MCF 10A (cell line): ENCODE measurements around the gene ZBTB44. TPM values are rescaled to one million over a fixed set of nuclear protein-coding genes. Genes with fewer than 3 reads are reported as not detected.

Experiments
- BruUV-seq: library from RNA; stranded (reverse); fragments of 400-500 nt; replicated peaks from 2 replicates; lab custom pipeline; 2021; lab: Mats Ljungman, UMichigan
- CTCF ChIA-PET: fragments of 300-600 bp; sonication (Branson Sonifier 250); formaldehyde crosslinking; extraction: SDS; loops from one replicate; lab custom pipeline; 2021; ENCODE audit warnings: antibody characterized with exemption, inconsistent platforms; lab: Yijun Ruan, JAX
- POLR2A ChIA-PET: fragments of 300-600, 350-650 bp; sonication (Branson Sonifier 250); formaldehyde crosslinking; extraction: SDS; loops from one replicate; lab custom pipeline; 2020; ENCODE audit warnings: antibody characterized with exemption, inconsistent platforms; lab: Yijun Ruan, JAX
- DNase-seq: peaks from one replicate; pipeline ENCODE4 v3.0.0-alpha.2; 2018; ENCODE audit not compliant: unreplicated experiment
- H3K27ac Mint-ChIP-seq: one replicate; pipeline ENCODE4 v1.8.0; 2022; ENCODE audit warnings: mild to moderate bottlenecking, low read depth, mixed read lengths; ENCODE audit not compliant: unreplicated experiment
- H3K27me3 Mint-ChIP-seq: one replicate; pipeline ENCODE4 v1.8.0; 2022; ENCODE audit warnings: mixed read lengths; ENCODE audit not compliant: insufficient read depth, unreplicated experiment
- H3K36me3 Mint-ChIP-seq: one replicate; pipeline ENCODE4 v1.8.0; 2022; ENCODE audit warnings: mild to moderate bottlenecking, moderate library complexity, mixed read lengths; ENCODE audit not compliant: insufficient read depth, unreplicated experiment
- H3K4me1 Mint-ChIP-seq: one replicate; pipeline ENCODE4 v1.8.0; 2022; ENCODE audit warnings: mixed read lengths; ENCODE audit not compliant: insufficient read depth, unreplicated experiment
- H3K4me3 Mint-ChIP-seq: one replicate; pipeline ENCODE4 v1.8.0; 2022; ENCODE audit warnings: mild to moderate bottlenecking, moderate library complexity, mixed read lengths; ENCODE audit not compliant: unreplicated experiment
- H3K9me3 Mint-ChIP-seq: one replicate; pipeline ENCODE4 v1.8.0; 2022; ENCODE audit warnings: mixed read lengths; ENCODE audit not compliant: unreplicated experiment
- CTCF ChIP-seq: fragments of 200-600 bp; IDR thresholded peaks from one replicate; pipeline ENCODE4 v1.8.0; 2022; ENCODE audit warnings: antibody characterized with exemption, mild to moderate bottlenecking; ENCODE audit not compliant: unreplicated experiment
- intact Hi-C: fragments of 100-400 bp; cut with micrococcal nuclease; formaldehyde crosslinking; loops from 2 replicates; pipeline ENCODE4 v1.14.1; 2022
- total RNA-seq: library from RNA; stranded (reverse); gene quantifications from 2 replicates; pipeline ENCODE4 v1.2.3, GENCODE V29; 2022

Gene ZBTB44
- total RNA-seq, 1 experiment from 2014 or later = 28.5 TPM

- peaks cover 13% of the 10 kb centered on the region for H3K36me3 Mint-ChIP-seq
- CTCF ChIA-PET = interaction anchor here (1.5 kb wide), 1 partner anchor 671 kb away, joined by 3 read pairs; no protein-coding TSS in a partner anchor
- intact Hi-C loops = no loop called here
Observed at GRCh38 chr11:130191896-130192295, 122.8 kb downstream of the ZBTB44 start.

GRCh38 chr11:130190371-130190881 is 124.3 kb downstream of the ZBTB44 start:
- Mint-ChIP-seq H3K36me3 (peaks cover 10% of the 10 kb centered on the region), H3K9me3 (no peaks in the 10 kb centered on the region), H3K4me1 (no peaks in the 10 kb centered on the region), H3K4me3 (no peak overlapping the region), H3K27me3 (no peaks in the 10 kb centered on the region), H3K27ac (no peak overlapping the region)
- CTCF ChIA-PET = interaction anchor here (0.6 to 1.3 kb wide), 2 partner anchors 22 to 635 kb away, joined by 3 to 7 read pairs; no protein-coding TSS in a partner anchor
- DNase-seq = no peak
- POLR2A ChIA-PET = no interaction called here
- no peak for TF ChIP-seq CTCF
- BruUV-seq = no TSS peak
- intact Hi-C loops = no loop called here

More at GRCh38 chr11:130191896-130192295, 122.8 kb downstream of the ZBTB44 start:
- no peaks in the 10 kb centered on the region for H3K27me3 Mint-ChIP-seq
- no peak overlapping the region for H3K27ac Mint-ChIP-seq
- no peak overlapping the region for H3K4me3 Mint-ChIP-seq
- no peak for DNase-seq
- no peaks in the 10 kb centered on the region for H3K4me1 Mint-ChIP-seq
- TF ChIP-seq CTCF = no peak
- BruUV-seq = no TSS peak
- POLR2A ChIA-PET = no interaction called here
- H3K9me3 Mint-ChIP-seq = no peaks in the 10 kb centered on the region

DNA sequence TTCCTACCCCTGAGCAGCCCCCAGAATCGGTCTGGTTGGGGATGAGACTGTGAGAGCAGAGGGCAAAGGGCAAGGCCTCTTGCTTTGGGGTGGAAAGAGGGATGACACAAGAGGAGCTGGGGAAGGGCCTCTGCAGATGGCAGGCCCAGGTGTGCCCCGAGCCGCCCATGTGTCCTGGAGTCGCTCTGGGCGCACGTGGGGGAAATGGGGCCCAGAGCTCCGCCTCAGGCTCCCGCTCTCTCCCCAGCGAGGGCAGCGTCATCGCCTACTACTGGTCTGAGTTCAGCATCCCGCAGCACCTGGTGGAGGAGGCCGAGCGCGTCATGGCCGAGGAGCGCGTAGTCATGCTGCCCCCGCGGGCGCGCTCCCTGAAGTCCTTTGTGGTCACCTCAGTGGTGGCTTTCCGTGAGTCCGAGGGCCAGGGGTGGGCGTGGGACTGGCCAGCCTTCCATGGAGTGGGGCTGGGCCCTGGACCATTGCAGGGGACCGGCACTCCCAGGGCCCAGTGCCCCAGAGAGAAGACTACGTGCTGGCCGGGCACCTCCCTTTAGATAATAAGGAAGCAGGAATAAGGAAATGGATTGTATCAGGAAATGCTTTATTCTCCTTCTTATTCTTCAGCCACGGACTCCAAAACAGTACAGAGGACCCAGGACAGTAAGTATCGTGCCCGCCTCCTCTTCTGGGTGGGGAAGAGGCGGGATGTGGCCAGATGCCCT is 125.1 kb downstream of the ZBTB44 start:
- intact Hi-C loops = no loop called here
- H3K36me3 Mint-ChIP-seq = peaks cover 10% of the 10 kb centered on the region
- POLR2A ChIA-PET = no interaction called here
- BruUV-seq = no TSS peak
- H3K27me3 Mint-ChIP-seq = no peaks in the 10 kb centered on the region
- no peak for DNase-seq
- CTCF ChIA-PET = interaction anchor here (0.6 kb wide), 1 partner anchor 636 kb away, joined by 3 read pairs; no protein-coding TSS in a partner anchor
- no peak overlapping the region for H3K27ac Mint-ChIP-seq
- H3K4me1 Mint-ChIP-seq = no peaks in the 10 kb centered on the region
- no peaks in the 10 kb centered on the region for H3K9me3 Mint-ChIP-seq
- no peak for TF ChIP-seq CTCF
- no peak overlapping the region for H3K4me3 Mint-ChIP-seq

- Mint-ChIP-seq H3K27ac (no peak overlapping the region), H3K36me3 (peaks cover 10% of the 10 kb centered on the region), H3K9me3 (no peaks in the 10 kb centered on the region), H3K4me1 (no peaks in the 10 kb centered on the region), H3K27me3 (no peaks in the 10 kb centered on the region), H3K4me3 (no peak overlapping the region)
- intact Hi-C loops = no loop called here
- POLR2A ChIA-PET = no interaction called here
- DNase-seq = no peak
- TF ChIP-seq CTCF = no peak
- no TSS peak for BruUV-seq
- CTCF ChIA-PET = no interaction called here
Observed at GRCh38 chr11:130188585-130189347, 126.0 kb downstream of the ZBTB44 start.
